A673 (cell line): ENCODE data around the gene SYTL3.
"Not testable (repeated sequence)": the region's sequence is repeated elsewhere in the genome, so short reads cannot be mapped to it uniquely, and the experiment has no call there.

Source experiments
- EZH2 ChIP-seq: fragments of 200-600 bp; sonication (generic); IDR thresholded peaks from 2 replicates; pipeline ENCODE4 v1.6.1; 2017; ENCODE audit warnings: borderline replicate concordance, low read depth, mild to moderate bottlenecking, mixed read lengths, antibody characterized with exemption, low read length; ENCODE audit not compliant: poor library complexity, severe bottlenecking
- TF ChIP-seq, protein P1 (sequence below): fragments of 300-800, 200-600 bp; sonication (generic); conservative IDR thresholded peaks from 2 replicates; pipeline ENCODE4 v1.5.1; 2017; ENCODE audit warnings: low read depth, mild to moderate bottlenecking, antibody characterized with exemption, low read length, moderate library complexity, mixed read lengths

- TF ChIP-seq, protein P1, sequence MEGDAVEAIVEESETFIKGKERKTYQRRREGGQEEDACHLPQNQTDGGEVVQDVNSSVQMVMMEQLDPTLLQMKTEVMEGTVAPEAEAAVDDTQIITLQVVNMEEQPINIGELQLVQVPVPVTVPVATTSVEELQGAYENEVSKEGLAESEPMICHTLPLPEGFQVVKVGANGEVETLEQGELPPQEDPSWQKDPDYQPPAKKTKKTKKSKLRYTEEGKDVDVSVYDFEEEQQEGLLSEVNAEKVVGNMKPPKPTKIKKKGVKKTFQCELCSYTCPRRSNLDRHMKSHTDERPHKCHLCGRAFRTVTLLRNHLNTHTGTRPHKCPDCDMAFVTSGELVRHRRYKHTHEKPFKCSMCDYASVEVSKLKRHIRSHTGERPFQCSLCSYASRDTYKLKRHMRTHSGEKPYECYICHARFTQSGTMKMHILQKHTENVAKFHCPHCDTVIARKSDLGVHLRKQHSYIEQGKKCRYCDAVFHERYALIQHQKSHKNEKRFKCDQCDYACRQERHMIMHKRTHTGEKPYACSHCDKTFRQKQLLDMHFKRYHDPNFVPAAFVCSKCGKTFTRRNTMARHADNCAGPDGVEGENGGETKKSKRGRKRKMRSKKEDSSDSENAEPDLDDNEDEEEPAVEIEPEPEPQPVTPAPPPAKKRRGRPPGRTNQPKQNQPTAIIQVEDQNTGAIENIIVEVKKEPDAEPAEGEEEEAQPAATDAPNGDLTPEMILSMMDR, result not testable (repeated sequence)
- not testable (repeated sequence) for TF ChIP-seq EZH2
Measured at GRCh38 chr6:158792505-158792904, 142.7 kb downstream of the SYTL3 start.
